Endothelial cell of umbilical vein (primary cell): ENCODE measurements around the gene NPAS4. TPM values are rescaled to one million over a fixed set of nuclear protein-coding genes. Genes with fewer than 3 reads are reported as not detected.

Source experiments
- BruUV-seq: library from RNA; stranded (reverse); fragments of 400-500 nt; replicated peaks from 2 replicates; lab custom pipeline; 2021; lab: Mats Ljungman, UMichigan
- CTCF ChIA-PET: fragments of 300-600, 350-600 bp; sonication (Branson Sonifier 250); formaldehyde crosslinking; loops from one replicate; lab custom pipeline; 2021; ENCODE audit warnings: antibody characterized with exemption, inconsistent platforms; lab: Charles Lee
- POLR2A ChIA-PET: fragments of 300-600, 350-600 bp; sonication (Branson Sonifier 250); formaldehyde crosslinking; loops from one replicate; lab custom pipeline; 2021; ENCODE audit warnings: antibody characterized with exemption, inconsistent platforms; lab: Charles Lee
- DNase-seq: peaks from one replicate; pipeline ENCODE4 v3.0.0-alpha.2; 2011; ENCODE audit warnings: low read depth, low spot score
- FAIRE-seq: peaks from 2 replicates; lab custom pipeline; 2011; peaks lifted over from hg19 to GRCh38; lab: Jason Lieb, UNC
- H2AFZ ChIP-seq: 2 replicates; pipeline ENCODE4 v1.6.0; 2012; ENCODE audit warnings: low read depth, low read length, control low read depth, inconsistent platforms
- H3K27ac ChIP-seq: 2 replicates; pipeline ENCODE4 v1.5.1; 2011; ENCODE audit warnings: low read depth, mild to moderate bottlenecking, control low read depth, low read length, moderate library complexity; ENCODE audit not compliant: insufficient read depth
- H3K27me3 ChIP-seq, 2 experiments: 2 replicates each; pipeline versions ENCODE4 v1.6.0 to v1.6.1; 2011; ENCODE audit warnings: low read length in 2 of 2, mixed read lengths in 1 of 2; ENCODE audit not compliant: control insufficient read depth in 2 of 2, insufficient read depth in 2 of 2
- H3K36me3 ChIP-seq, 2 experiments: 2 replicates in 1 of 2; 3 replicates in 1 of 2; pipeline ENCODE4 v1.5.1; 2011; ENCODE audit warnings: low read length in 2 of 2, mild to moderate bottlenecking in 1 of 2, moderate library complexity in 1 of 2; ENCODE audit not compliant: control insufficient read depth in 2 of 2, insufficient read depth in 2 of 2; ENCODE audit errors: extremely low read depth in 1 of 2
- H3K4me1 ChIP-seq: 3 replicates; pipeline ENCODE4 v1.5.1; 2011; ENCODE audit warnings: mild to moderate bottlenecking, low read length; ENCODE audit not compliant: control insufficient read depth, insufficient read depth; ENCODE audit errors: extremely low read depth
- H3K4me2 ChIP-seq: 2 replicates; pipeline ENCODE4 v1.6.1; 2011; ENCODE audit warnings: low read length, control low read depth, mixed read lengths; ENCODE audit not compliant: insufficient read depth
- H3K4me3 ChIP-seq, 3 experiments: fragments of 200-600 bp in 1 of 3; sonication (generic), shearing (Covaris generic) in 1 of 3; replicated peaks in 1 of 3; 2 replicates each; pipeline ENCODE4 v1.5.1; 2011 to 2016; ENCODE audit warnings: control low read depth in 3 of 3, low read length in 3 of 3, mild to moderate bottlenecking in 2 of 3, inconsistent platforms in 1 of 3, low read depth in 1 of 3, moderate library complexity in 1 of 3; ENCODE audit not compliant: insufficient read depth in 1 of 3
- H3K79me2 ChIP-seq: 2 replicates; pipeline ENCODE4 v1.6.0; 2012; ENCODE audit warnings: low read length, inconsistent platforms; ENCODE audit not compliant: control insufficient read depth, insufficient read depth
- H3K9ac ChIP-seq: replicated peaks from 2 replicates; pipeline ENCODE3; 2011; ENCODE audit warnings: low read length, control low read depth; ENCODE audit not compliant: insufficient read depth; ENCODE audit errors: extremely low read depth
- H3K9me1 ChIP-seq: replicated peaks from 3 replicates; pipeline ENCODE4 v1.6.0; 2011; ENCODE audit warnings: mild to moderate bottlenecking, low read length; ENCODE audit not compliant: control insufficient read depth, insufficient read depth; ENCODE audit errors: extremely low read depth
- H3K9me3 ChIP-seq: replicated peaks from 2 replicates; pipeline ENCODE4 v1.5.1; 2012; ENCODE audit warnings: low read length, inconsistent platforms; ENCODE audit not compliant: control insufficient read depth, insufficient read depth
- H4K20me1 ChIP-seq: replicated peaks from 2 replicates; pipeline ENCODE3; 2011; ENCODE audit warnings: mild to moderate bottlenecking, low read length; ENCODE audit not compliant: control insufficient read depth, insufficient read depth; ENCODE audit errors: extremely low read depth
- EZH2 ChIP-seq: IDR thresholded peaks from 2 replicates; pipeline ENCODE4 v1.6.1; 2012; ENCODE audit warnings: borderline replicate concordance, low read depth, mild to moderate bottlenecking, moderate library complexity, low read length, inconsistent platforms; ENCODE audit not compliant: severe bottlenecking
- GATA2 ChIP-seq: IDR thresholded peaks from 2 replicates; pipeline ENCODE4 v1.7.0; 2011; ENCODE audit warnings: low read depth, mild to moderate bottlenecking, moderate library complexity, mixed read lengths, low read length; ENCODE audit not compliant: insufficient read length, insufficient read depth
- POLR2A ChIP-seq: IDR thresholded peaks from 2 replicates; pipeline ENCODE4 v1.6.1; 2012; ENCODE audit warnings: low read depth, mild to moderate bottlenecking, control low read depth, low read length
- POLR2AphosphoS5 ChIP-seq: IDR thresholded peaks from 2 replicates; pipeline ENCODE4 v1.6.1; 2012; ENCODE audit warnings: low read depth, mild to moderate bottlenecking, control low read depth, low read length, moderate library complexity; ENCODE audit not compliant: insufficient read depth
- dilution Hi-C: fragments of 300-500 bp; cut with MboI; formaldehyde crosslinking; loops from one replicate; pipeline ENCODE4 v1.15.0; 2019; ENCODE audit warnings: low sequenced_read_pairs; ENCODE audit not compliant: extremely low pct_ligation_motif_present
- intact Hi-C: fragments of 100-400 bp; cut with micrococcal nuclease; formaldehyde crosslinking; loops from one replicate; pipeline ENCODE4 v1.10.0; 2022
- polyA plus RNA-seq, 4 experiments: library from polyadenylated mRNA; depleted of rRNA in 3 of 4; stranded (reverse) in 3 of 4; unstranded in 1 of 4; fragments of >200 nt; gene quantifications; 2 replicates each; pipeline versions ENCODE4 v1.2.1 to v1.2.3, GENCODE V29; 2011 to 2012; ENCODE audit warnings: missing spikeins in 1 of 4
- total RNA-seq: library from RNA; stranded (reverse); gene quantifications from 2 replicates; pipeline ENCODE4 v1.2.3, GENCODE V29; 2021
- TF ChIP-seq, protein P1 (sequence below), 2 donors: IDR thresholded peaks; 1 replicate in 1 of 2; 2 replicates in 1 of 2; pipeline ENCODE4 v1.5.1; 2011; ENCODE audit warnings: low read length in 2 of 2, mild to moderate bottlenecking in 2 of 2, moderate library complexity in 2 of 2, control low read depth in 1 of 2, inconsistent platforms in 1 of 2, low read depth in 1 of 2; ENCODE audit not compliant: insufficient read depth in 1 of 2; ENCODE audit errors: extremely low read depth in 1 of 2
- TF ChIP-seq, protein P2 (sequence below): IDR thresholded peaks from 2 replicates; pipeline ENCODE4 v1.6.1; 2011; ENCODE audit not compliant: insufficient read depth, insufficient read length

Gene NPAS4
- total and polyA plus RNA-seq, 2 donors (not counting 3 experiments of a cell fraction or from before 2014, with no cell fraction given): not detected

GRCh38 chr11:66419825-66420224 lies 1.0 kb upstream of the NPAS4 start:
- H3K9me3 ChIP-seq: no peaks in the 10 kb centered on the region
- no peaks in the 10 kb centered on the region for H3K4me1 ChIP-seq
- FAIRE-seq (no peak), DNase-seq (no peak)
- H4K20me1 ChIP-seq: no peaks in the 10 kb centered on the region
- ChIA-PET CTCF (interaction anchor here (0.6 to 2.3 kb wide), 2 partner anchors 11 to 12 kb away, joined by 3 to 21 read pairs; no protein-coding TSS in a partner anchor), POLR2A (no interaction called here)
- H3K9me1 ChIP-seq: no peaks in the 10 kb centered on the region
- no peak overlapping the region for H3K9ac ChIP-seq
- H2AFZ ChIP-seq: no peak overlapping the region
- dilution Hi-C loops: no loop called here
- no TSS peak for BruUV-seq
- H3K79me2 ChIP-seq: no peaks in the 10 kb centered on the region
- H3K4me2 ChIP-seq: no peak overlapping the region
- no peak overlapping the region for H3K4me3 ChIP-seq
- H3K27me3 ChIP-seq: peaks cover 17 to 19% of the 10 kb centered on the region in 2 experiments
- no peak overlapping the region for H3K27ac ChIP-seq
- no peaks in the 10 kb centered on the region for H3K36me3 ChIP-seq
- intact Hi-C loops: loop anchor here (2.0 kb wide), 1 partner anchor 47 kb away; the partner anchor contains the start of gene PELI3
- TF ChIP-seq, protein P1, sequence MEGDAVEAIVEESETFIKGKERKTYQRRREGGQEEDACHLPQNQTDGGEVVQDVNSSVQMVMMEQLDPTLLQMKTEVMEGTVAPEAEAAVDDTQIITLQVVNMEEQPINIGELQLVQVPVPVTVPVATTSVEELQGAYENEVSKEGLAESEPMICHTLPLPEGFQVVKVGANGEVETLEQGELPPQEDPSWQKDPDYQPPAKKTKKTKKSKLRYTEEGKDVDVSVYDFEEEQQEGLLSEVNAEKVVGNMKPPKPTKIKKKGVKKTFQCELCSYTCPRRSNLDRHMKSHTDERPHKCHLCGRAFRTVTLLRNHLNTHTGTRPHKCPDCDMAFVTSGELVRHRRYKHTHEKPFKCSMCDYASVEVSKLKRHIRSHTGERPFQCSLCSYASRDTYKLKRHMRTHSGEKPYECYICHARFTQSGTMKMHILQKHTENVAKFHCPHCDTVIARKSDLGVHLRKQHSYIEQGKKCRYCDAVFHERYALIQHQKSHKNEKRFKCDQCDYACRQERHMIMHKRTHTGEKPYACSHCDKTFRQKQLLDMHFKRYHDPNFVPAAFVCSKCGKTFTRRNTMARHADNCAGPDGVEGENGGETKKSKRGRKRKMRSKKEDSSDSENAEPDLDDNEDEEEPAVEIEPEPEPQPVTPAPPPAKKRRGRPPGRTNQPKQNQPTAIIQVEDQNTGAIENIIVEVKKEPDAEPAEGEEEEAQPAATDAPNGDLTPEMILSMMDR (IDR thresholded peaks at IDR 0.05; ENCODE audit: extremely low read depth in 1 of 2, insufficient read depth in 1 of 2, low read depth in 1 of 2, low read length in 2 of 2): no peak
- TF ChIP-seq POLR2A: no peak
- TF ChIP-seq EZH2: no peak
- TF ChIP-seq, protein P2, sequence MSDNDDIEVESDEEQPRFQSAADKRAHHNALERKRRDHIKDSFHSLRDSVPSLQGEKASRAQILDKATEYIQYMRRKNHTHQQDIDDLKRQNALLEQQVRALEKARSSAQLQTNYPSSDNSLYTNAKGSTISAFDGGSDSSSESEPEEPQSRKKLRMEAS: no peak
- TF ChIP-seq POLR2AphosphoS5: no peak
- TF ChIP-seq GATA2: no peak
